ENCODE measurements around the gene ATXN7L1.
"Not testable (repeated sequence)": the region's sequence is repeated elsewhere in the genome, so short reads cannot be mapped to it uniquely, and the experiment has no call there.

ATXN7L1 gene

GRCh38 chr7:105806592-105807447 is 69.6 kb downstream of the ATXN7L1 start:
- in situ Hi-C loops (cut with HindIII; ENCODE audit: low sequenced_read_pairs): no loop called here

GRCh38 chr7:105805447-105806019 is 70.9 kb downstream of the ATXN7L1 start:
- in situ Hi-C loops (cut with HindIII; ENCODE audit: low sequenced_read_pairs): no loop called here

GRCh38 chr7:105803429-105803736 is 73.0 kb downstream of the ATXN7L1 start:
- in situ Hi-C loops (cut with HindIII; ENCODE audit: low sequenced_read_pairs): no loop called here

- in situ Hi-C loops (cut with HindIII; ENCODE audit: low sequenced_read_pairs): no loop called here
These were observed 73.6 kb downstream of the ATXN7L1 start for GRCh38 chr7:105802604-105803428.

- in situ Hi-C loops (cut with HindIII; ENCODE audit: low sequenced_read_pairs): no loop called here
These were observed 75.4 kb downstream of the ATXN7L1 start for GRCh38 chr7:105800849-105801534.

- in situ Hi-C loops (cut with HindIII; ENCODE audit: low sequenced_read_pairs): no loop called here
These were observed 76.0 kb downstream of the ATXN7L1 start for GRCh38 chr7:105800442-105800841.

- in situ Hi-C loops (cut with HindIII; ENCODE audit: low sequenced_read_pairs): no loop called here
These were observed 76.7 kb downstream of the ATXN7L1 start for GRCh38 chr7:105799677-105800076.

GRCh38 chr7:105799006-105799405 is 77.4 kb downstream of the ATXN7L1 start:
- in situ Hi-C loops (cut with HindIII; ENCODE audit: low sequenced_read_pairs): no loop called here

- in situ Hi-C loops (cut with HindIII; ENCODE audit: low sequenced_read_pairs): no loop called here
These were observed 78.7 kb downstream of the ATXN7L1 start for GRCh38 chr7:105797652-105798051.

- in situ Hi-C loops (cut with HindIII; ENCODE audit: low sequenced_read_pairs): no loop called here
These were observed 80.0 kb downstream of the ATXN7L1 start for GRCh38 chr7:105796365-105796764.

GRCh38 chr7:105794741-105795729 is 81.4 kb downstream of the ATXN7L1 start:
- in situ Hi-C loops (cut with HindIII; ENCODE audit: low sequenced_read_pairs): no loop called here

- in situ Hi-C loops (cut with HindIII; ENCODE audit: low sequenced_read_pairs): no loop called here
These were observed 83.7 kb downstream of the ATXN7L1 start for GRCh38 chr7:105792488-105793370.

GRCh38 chr7:105791926-105792325 is 84.5 kb downstream of the ATXN7L1 start:
- in situ Hi-C loops (cut with HindIII; ENCODE audit: low sequenced_read_pairs): no loop called here

GRCh38 chr7:105790996-105791395 is 85.4 kb downstream of the ATXN7L1 start:
- in situ Hi-C loops (cut with HindIII; ENCODE audit: low sequenced_read_pairs): no loop called here

- in situ Hi-C loops (cut with HindIII; ENCODE audit: low sequenced_read_pairs): not testable (repeated sequence)
These were observed 85.9 kb downstream of the ATXN7L1 start for GRCh38 chr7:105790452-105790851.

- in situ Hi-C loops (cut with HindIII; ENCODE audit: low sequenced_read_pairs): no loop called here
These were observed 87.5 kb downstream of the ATXN7L1 start for GRCh38 chr7:105788816-105789349.

GRCh38 chr7:105788356-105788755 is 88.0 kb downstream of the ATXN7L1 start:
- in situ Hi-C loops (cut with HindIII; ENCODE audit: low sequenced_read_pairs): no loop called here

GRCh38 chr7:105787793-105788192 is 88.6 kb downstream of the ATXN7L1 start:
- in situ Hi-C loops (cut with HindIII; ENCODE audit: low sequenced_read_pairs): no loop called here
